GM06990 (cell line): ENCODE measurements around the gene AHI1.
"Not testable (repeated sequence)": the region's sequence is repeated elsewhere in the genome, so short reads cannot be mapped to it uniquely, and the experiment has no call there.

ENCODE experiments used
- DNase-seq: peaks from one replicate; pipeline ENCODE4 v3.0.0-alpha.2; 2011; ENCODE audit not compliant: insufficient read length; ENCODE audit errors: extremely low read depth
- H3K27me3 ChIP-seq: replicated peaks from 2 replicates; pipeline ENCODE4 v1.6.0; 2011; ENCODE audit warnings: low read length; ENCODE audit not compliant: control insufficient read depth, insufficient read depth
- H3K36me3 ChIP-seq: 2 replicates; pipeline ENCODE4 v1.5.1; 2011; ENCODE audit warnings: low read length; ENCODE audit not compliant: control insufficient read depth, insufficient read depth
- H3K4me3 ChIP-seq: replicated peaks from 2 replicates; pipeline ENCODE4 v1.5.1; 2011; ENCODE audit warnings: low read depth, mild to moderate bottlenecking, control low read depth, low read length
- TF ChIP-seq, protein P1 (sequence below): IDR thresholded peaks from 2 replicates; pipeline ENCODE4 v1.5.1; 2011; ENCODE audit warnings: low read length, control low read depth, mild to moderate bottlenecking, inconsistent platforms; ENCODE audit not compliant: insufficient read depth, poor library complexity, severe bottlenecking

Gene AHI1

DNA sequence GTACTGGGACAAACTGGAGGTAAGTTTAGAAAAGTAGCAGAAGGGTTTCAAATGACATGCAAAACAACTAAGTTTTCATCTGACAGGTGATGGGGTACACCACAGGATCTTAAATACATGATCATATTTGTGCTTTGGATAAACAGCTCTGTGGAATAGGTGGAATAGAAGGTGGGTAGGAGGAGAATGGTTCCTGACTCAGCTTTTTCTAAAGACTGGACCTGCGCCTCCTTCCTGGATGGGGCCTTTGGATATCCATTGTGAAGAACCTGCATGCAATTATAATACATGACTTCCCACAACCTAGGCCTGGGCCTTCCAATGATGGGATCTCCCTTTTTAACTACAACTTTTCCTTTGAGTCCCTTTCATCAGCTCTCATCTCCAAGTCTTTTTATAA is 145.9 kb downstream of the AHI1 start:
- Histone ChIP-seq H3K36me3 (no peaks in the 10 kb centered on the region), H3K27me3 (no peaks in the 10 kb centered on the region), H3K4me3 (no peak overlapping the region)
- TF ChIP-seq, protein P1, sequence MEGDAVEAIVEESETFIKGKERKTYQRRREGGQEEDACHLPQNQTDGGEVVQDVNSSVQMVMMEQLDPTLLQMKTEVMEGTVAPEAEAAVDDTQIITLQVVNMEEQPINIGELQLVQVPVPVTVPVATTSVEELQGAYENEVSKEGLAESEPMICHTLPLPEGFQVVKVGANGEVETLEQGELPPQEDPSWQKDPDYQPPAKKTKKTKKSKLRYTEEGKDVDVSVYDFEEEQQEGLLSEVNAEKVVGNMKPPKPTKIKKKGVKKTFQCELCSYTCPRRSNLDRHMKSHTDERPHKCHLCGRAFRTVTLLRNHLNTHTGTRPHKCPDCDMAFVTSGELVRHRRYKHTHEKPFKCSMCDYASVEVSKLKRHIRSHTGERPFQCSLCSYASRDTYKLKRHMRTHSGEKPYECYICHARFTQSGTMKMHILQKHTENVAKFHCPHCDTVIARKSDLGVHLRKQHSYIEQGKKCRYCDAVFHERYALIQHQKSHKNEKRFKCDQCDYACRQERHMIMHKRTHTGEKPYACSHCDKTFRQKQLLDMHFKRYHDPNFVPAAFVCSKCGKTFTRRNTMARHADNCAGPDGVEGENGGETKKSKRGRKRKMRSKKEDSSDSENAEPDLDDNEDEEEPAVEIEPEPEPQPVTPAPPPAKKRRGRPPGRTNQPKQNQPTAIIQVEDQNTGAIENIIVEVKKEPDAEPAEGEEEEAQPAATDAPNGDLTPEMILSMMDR = no peak
- DNase-seq = no peak

DNA sequence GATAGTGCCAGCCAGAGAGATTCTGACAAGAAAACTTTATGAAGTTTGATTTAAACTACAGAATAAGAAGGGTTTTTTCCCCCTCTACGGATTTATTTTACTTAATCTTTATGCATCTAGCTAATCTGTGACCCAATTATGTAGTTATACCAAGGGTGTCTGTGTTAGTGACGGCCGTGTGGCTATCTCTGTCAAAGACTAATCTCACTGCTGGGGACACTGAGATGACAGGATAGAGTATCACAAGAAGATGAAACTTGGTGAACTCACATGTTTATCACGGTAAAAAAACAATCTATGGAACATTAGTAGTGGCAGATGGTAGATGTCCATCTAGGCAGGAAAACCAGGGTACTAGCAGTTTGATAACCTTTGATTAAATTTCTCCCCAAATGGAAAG is 149.7 kb downstream of the AHI1 start:
- Histone ChIP-seq H3K36me3 (no peaks in the 10 kb centered on the region), H3K27me3 (no peaks in the 10 kb centered on the region), H3K4me3 (no peak overlapping the region)
- TF ChIP-seq, protein P1 = no peak
- DNase-seq = no peak

DNA sequence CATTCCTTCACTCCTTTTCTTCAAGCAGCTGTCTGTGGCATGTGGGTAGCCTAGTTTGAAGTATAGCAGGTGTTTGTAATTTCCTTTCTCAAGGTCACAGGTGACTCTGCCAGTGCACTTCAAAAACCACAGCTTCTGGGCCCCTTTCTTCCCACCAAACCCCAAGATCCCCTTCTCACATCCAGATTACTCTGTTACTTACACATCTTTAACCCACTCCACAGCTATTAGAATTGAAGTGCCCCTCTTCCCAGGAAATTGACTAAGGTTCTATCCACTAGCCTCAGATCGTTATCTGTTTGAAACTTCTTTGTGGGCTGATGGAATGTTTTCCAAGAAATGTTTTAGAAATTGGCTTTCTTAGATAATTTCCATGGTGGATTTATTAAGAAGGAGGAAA is 150.8 kb downstream of the AHI1 start:
- no peaks in the 10 kb centered on the region for H3K36me3 ChIP-seq
- H3K4me3 ChIP-seq = no peak overlapping the region
- DNase-seq = no peak
- no peaks in the 10 kb centered on the region for H3K27me3 ChIP-seq
- TF ChIP-seq, protein P1 = no peak

DNA sequence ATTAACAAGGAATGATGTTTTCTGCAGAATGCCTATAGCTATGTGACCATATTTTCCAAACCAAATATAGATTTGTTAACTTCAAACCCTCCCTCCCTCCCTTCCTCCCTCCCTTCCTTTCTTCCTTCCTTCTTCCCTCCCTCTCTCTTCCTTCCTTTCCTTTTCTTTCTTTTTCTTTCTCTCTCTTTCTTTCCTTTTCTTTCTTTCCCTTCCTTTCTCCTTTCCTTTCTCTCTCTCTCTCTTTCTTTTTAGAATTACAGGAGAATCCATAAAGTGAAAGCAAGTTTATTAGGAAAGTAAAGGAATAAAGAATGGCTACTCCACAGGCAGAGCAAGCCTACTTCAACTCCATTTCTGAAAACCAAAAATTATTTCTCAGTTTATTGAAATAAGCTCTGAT is 153.0 kb downstream of the AHI1 start:
- Histone ChIP-seq H3K4me3 (no peak overlapping the region), H3K27me3 (no peaks in the 10 kb centered on the region), H3K36me3 (no peaks in the 10 kb centered on the region)
- DNase-seq = no peak
- TF ChIP-seq, protein P1 = no peak

DNA sequence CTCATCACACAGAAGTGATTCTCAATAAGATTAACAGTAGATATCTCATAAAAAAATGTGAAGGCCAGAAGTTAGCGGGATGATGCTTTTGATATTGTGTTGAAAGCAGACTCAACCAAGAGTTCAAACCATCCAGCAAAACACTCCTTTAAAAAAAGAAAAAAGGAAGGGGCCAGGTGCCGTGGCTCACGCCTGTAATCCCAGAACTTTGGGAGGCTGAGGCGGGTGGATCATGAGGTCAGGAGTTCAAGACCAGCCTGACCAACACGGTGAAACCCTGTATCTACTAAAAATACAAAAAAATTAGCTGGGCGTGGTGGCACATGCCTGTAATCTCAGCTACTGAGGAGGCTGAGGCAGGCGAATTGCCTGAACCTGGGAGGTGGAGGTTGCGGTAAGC is 157.6 kb downstream of the AHI1 start:
- DNase-seq, H3K36me3 ChIP-seq, H3K4me3 ChIP-seq, H3K27me3 ChIP-seq: not testable (repeated sequence)

DNA sequence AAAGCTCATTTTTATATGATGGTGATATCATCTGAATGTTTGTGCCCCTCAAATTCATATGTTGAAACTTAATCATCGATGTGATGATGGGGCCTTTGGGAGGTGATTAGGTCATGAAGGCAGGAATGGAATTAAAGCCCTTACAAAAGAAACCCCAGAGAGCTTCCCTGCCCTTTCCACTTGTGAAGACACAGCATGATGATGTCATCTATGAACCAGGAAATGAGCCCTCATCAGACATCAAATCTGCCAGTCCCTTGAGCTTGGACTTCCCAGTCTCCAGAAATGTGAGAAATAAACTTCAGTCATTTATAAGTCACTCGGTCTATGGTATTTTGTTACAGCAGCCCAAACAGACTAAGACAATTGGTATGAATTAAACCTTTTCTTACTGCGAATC is 163.4 kb downstream of the AHI1 start:
- Histone ChIP-seq H3K27me3 (no peaks in the 10 kb centered on the region), H3K36me3 (no peaks in the 10 kb centered on the region), H3K4me3 (no peak overlapping the region)
- TF ChIP-seq, protein P1 = no peak
- no peak for DNase-seq
